ENCODE measurements around the gene HECTD4. TPM values are rescaled to one million over a fixed set of nuclear protein-coding genes. Genes with fewer than 3 reads are reported as not detected.

HECTD4 gene
- total RNA-seq, 2 donors from 2014 or later: 54.2 to 75.4 TPM

DNA sequence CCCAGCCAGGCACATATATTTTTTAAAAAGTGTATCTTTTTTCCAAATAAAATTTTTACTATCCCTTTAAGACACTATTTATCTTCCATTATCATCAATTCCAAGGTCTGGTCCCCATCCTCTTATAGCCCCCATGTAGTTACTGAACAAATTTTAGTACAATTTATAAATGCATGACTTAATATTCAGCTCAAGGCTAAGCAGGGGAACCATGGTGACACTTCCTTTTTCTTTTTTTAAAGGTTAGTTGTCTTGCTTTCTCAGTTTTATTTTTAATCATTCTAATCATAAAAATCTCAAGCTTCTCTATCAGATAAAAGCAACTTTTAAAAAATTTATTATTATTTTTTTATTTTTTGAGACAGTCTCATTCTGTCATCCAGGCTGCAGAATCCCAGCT lies 164.6 kb downstream of the HECTD4 start:
- H3K27me3 ChIP-seq (replicated peaks; ENCODE audit: insufficient read depth): no peaks in the 10 kb centered on the region
- TF ChIP-seq, protein P1, sequence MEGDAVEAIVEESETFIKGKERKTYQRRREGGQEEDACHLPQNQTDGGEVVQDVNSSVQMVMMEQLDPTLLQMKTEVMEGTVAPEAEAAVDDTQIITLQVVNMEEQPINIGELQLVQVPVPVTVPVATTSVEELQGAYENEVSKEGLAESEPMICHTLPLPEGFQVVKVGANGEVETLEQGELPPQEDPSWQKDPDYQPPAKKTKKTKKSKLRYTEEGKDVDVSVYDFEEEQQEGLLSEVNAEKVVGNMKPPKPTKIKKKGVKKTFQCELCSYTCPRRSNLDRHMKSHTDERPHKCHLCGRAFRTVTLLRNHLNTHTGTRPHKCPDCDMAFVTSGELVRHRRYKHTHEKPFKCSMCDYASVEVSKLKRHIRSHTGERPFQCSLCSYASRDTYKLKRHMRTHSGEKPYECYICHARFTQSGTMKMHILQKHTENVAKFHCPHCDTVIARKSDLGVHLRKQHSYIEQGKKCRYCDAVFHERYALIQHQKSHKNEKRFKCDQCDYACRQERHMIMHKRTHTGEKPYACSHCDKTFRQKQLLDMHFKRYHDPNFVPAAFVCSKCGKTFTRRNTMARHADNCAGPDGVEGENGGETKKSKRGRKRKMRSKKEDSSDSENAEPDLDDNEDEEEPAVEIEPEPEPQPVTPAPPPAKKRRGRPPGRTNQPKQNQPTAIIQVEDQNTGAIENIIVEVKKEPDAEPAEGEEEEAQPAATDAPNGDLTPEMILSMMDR (IDR thresholded peaks at IDR 0.05): no peak
- no peaks in the 10 kb centered on the region for H3K9me3 ChIP-seq
- H3K27ac ChIP-seq: no peak overlapping the region
- H3K4me3 ChIP-seq: no peak overlapping the region
- DNase-seq (ENCODE audit: low spot score): no peak
- no peaks in the 10 kb centered on the region for H3K4me1 ChIP-seq (ENCODE audit: control insufficient read depth in 1 of 2, low read depth in 2 of 2)
- no peak for ATAC-seq (ENCODE audit: insufficient number of reproducible peaks, low FRiP score, low read depth)
- H3K36me3 ChIP-seq: peaks cover 40% of the 10 kb centered on the region

DNA sequence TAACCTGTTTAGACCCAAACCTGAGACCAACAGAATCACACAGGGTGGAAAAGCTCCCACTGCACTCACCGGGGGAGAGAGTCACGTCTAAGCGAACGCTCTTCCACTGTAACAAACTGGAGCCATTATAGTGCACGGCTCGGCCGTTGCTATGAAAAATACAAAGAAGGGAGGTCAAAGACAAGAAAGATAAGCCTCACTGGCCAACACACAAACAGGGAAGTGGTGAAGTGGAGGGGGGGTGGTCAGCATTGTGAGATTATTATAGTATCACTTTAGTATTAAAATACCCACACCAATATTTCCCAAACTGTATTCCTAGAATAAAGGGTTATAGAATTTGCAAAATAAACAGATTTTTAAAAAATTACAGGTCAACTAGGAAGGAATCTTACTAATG lies 166.0 kb downstream of the HECTD4 start:
- peaks cover 50% of the 10 kb centered on the region for H3K36me3 ChIP-seq

DNA sequence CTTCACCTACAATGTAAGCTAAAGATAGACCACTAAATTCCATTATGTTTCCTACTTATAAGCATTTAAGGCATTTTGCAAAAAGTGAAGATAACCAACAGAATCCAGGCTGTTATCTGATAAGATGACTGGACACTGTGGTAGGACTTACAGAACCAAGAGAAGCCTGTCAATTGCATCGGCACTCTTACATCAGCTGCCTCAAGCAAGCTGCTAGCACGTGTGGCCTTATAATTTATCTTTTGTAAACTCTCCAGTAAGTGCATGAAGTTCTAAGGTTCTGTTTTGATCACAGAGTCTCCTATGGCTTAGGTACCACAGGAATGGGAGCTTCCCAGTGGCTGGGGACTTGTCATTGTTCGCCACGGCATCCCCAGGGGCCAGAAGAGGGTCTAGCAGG lies 168.2 kb downstream of the HECTD4 start:
- Histone ChIP-seq H3K4me1 (ENCODE audit: control insufficient read depth in 1 of 2, low read depth in 2 of 2) (no peaks in the 10 kb centered on the region), H3K27me3 (replicated peaks; ENCODE audit: insufficient read depth) (no peaks in the 10 kb centered on the region), H3K4me3 (no peak overlapping the region), H3K9me3 (no peaks in the 10 kb centered on the region), H3K27ac (no peak overlapping the region), H3K36me3 (peaks cover 63% of the 10 kb centered on the region)
- ATAC-seq (ENCODE audit: insufficient number of reproducible peaks, low FRiP score, low read depth): no peak
- no peak for DNase-seq (ENCODE audit: low spot score)
- TF ChIP-seq, protein P1 (IDR thresholded peaks at IDR 0.05): no peak

More for the DNA sequence above, 166.0 kb downstream of the HECTD4 start:
- no peak overlapping the region for H3K27ac ChIP-seq
- H3K9me3 ChIP-seq: no peaks in the 10 kb centered on the region
- TF ChIP-seq, protein P1 (IDR thresholded peaks at IDR 0.05): no peak
- no peak overlapping the region for H3K4me3 ChIP-seq
- no peaks in the 10 kb centered on the region for H3K4me1 ChIP-seq (ENCODE audit: control insufficient read depth in 1 of 2, low read depth in 2 of 2)
- DNase-seq (ENCODE audit: low spot score) (no peak), ATAC-seq (ENCODE audit: insufficient number of reproducible peaks, low FRiP score, low read depth) (no peak)
- H3K27me3 ChIP-seq (replicated peaks; ENCODE audit: insufficient read depth): no peaks in the 10 kb centered on the region

DNA sequence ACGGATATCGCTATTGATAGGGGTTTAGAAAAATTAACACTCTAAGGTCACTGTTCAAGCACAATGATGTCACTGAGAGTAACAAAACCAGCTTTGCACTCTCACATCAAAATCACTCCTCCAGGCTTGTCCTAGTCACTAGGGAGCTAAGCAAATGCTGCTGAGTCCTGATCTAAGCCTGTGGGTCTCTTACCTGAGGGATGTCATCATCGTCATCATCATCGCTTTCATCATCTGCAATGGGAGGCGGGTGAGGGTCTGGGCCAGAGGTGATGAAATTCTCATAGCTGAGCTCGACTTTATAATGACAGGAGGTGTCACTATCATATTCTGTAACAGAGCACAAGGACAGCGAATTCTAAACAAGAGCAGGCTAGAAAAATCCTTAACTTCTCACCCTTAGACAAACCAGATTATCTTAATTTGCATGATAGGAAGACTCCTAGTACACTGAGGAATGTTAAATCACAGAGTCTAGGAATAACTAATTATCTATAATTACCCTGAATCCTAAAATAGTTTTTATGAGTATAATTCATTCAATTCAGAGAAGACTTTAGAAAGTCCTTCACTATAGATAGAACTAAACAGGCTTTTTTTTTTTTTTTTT lies 173.8 kb downstream of the HECTD4 start:
- H3K4me3 ChIP-seq: no peak overlapping the region
- peaks cover 55% of the 10 kb centered on the region for H3K36me3 ChIP-seq
- DNase-seq (ENCODE audit: low spot score) (no peak), ATAC-seq (ENCODE audit: insufficient number of reproducible peaks, low FRiP score, low read depth) (no peak)
- H3K9me3 ChIP-seq: no peaks in the 10 kb centered on the region
- no peak overlapping the region for H3K27ac ChIP-seq
- H3K4me1 ChIP-seq (ENCODE audit: control insufficient read depth in 1 of 2, low read depth in 2 of 2): no peaks in the 10 kb centered on the region
- TF ChIP-seq, protein P1 (IDR thresholded peaks at IDR 0.05): no peak
- H3K27me3 ChIP-seq (replicated peaks; ENCODE audit: insufficient read depth): no peaks in the 10 kb centered on the region

DNA sequence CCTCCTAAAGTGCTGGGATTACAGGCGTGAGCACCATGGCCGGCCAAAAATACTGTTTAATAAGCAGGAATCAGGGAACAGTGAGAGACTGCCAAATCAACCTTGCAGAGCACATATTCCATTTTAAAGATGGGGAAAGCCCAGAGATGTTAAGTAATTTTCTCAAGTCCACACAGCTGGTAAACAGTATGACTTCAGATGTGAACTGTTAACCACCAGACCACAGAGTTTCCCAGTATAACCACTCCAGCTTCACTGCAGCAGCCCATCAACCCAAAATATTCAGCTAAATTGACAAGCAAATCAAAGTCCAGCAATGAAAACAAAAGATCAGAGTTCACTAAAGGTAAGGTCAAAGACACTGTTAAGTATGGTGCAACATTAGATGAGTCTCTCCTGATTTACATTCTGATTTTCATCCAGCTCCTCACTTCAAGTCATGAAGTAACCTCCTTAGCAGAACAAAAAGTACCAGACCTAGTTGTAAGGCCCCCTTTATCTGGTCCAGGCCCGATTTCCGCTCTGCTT lies 174.8 kb downstream of the HECTD4 start:
- Histone ChIP-seq H3K4me1 (ENCODE audit: control insufficient read depth in 1 of 2, low read depth in 2 of 2) (no peaks in the 10 kb centered on the region), H3K27ac (no peak overlapping the region), H3K4me3 (no peak overlapping the region), H3K27me3 (replicated peaks; ENCODE audit: insufficient read depth) (no peaks in the 10 kb centered on the region), H3K9me3 (no peaks in the 10 kb centered on the region), H3K36me3 (peaks cover 57% of the 10 kb centered on the region)
- ATAC-seq (ENCODE audit: insufficient number of reproducible peaks, low FRiP score, low read depth) (no peak), DNase-seq (ENCODE audit: low spot score) (no peak)
- TF ChIP-seq, protein P1 (IDR thresholded peaks at IDR 0.05): no peak
